Left ventricle myocardium superior (tissue), 1 donor: Measurements from ENCODE around the gene ITM2A. TPM values are rescaled to one million over a fixed set of nuclear protein-coding genes. Genes with fewer than 3 reads are reported as not detected.

Experiments used
- ATAC-seq: fragments of 200-7000 bp; cut with Tn5 transposase; one replicate; pipeline ENCODE4 v1.9.1; 2020; ENCODE audit warnings: mild to moderate bottlenecking, moderate library complexity
- DNase-seq: peaks from one replicate; pipeline ENCODE4 v3.0.0-alpha.2; 2020
- intact Hi-C: fragments of 100-400 bp; cut with micrococcal nuclease; formaldehyde crosslinking; loops from one replicate; pipeline ENCODE4 v1.11.0; 2022
- total RNA-seq: library from RNA; stranded (reverse); fragmentation: NEBNext Ultra II Directional; extraction: Animal tissue kit (Norgen Biotek cat#: 25700); gene quantifications from one replicate; pipeline ENCODE4 v1.2.1, GENCODE V29; 2021
- donor health status: DM: no; HTN: yes; CAD: no; lungs with severe emphysema.

The ITM2A gene
- total RNA-seq, 1 donor from 2014 or later = 68.4 TPM

- intact Hi-C loops = no loop called here
- no peak for DNase-seq
- ATAC-seq = no peak
These were observed 37.1 kb downstream of the ITM2A start for GRCh38 chrX:79330022-79330421.

- no peak for DNase-seq
- ATAC-seq = no peak
- intact Hi-C loops = no loop called here
These were observed 41.7 kb downstream of the ITM2A start for GRCh38 chrX:79325263-79325958.

Other genes starting within 250 kb of the ITM2A start
- gene GPR174, start 222.6 kb downstream of the ITM2A start, total RNA-seq = 0.37 TPM